ENCODE measurements around the gene PALD1. TPM values are rescaled to one million over a fixed set of nuclear protein-coding genes. Genes with fewer than 3 reads are reported as not detected.
A peak's percentile ranks its signal among the peaks of the same experiment; 100 is the strongest.

PALD1 gene
- total RNA-seq, 6 experiments from 2014 or later, result 0.81 to 2.9 (median 1.3) TPM

DNA sequence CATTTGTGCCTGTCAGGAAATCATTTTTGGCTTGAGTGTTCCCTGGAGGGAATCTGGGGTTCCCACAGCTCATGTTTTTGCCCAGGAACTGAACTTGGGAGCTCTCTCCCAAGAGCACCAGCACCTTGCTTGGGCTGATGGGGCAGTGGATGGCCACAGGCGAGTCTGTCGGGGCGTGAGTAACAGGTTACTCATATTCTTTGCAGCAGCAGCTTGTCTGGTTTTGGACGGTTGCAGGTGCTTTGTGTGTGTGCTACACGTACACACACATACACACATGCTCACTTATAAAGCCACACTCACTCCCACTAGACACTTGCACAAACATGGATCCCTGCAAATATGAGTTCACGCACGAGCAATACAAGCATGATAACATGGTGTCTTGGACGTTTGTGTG is 2.9 kb upstream of the PALD1 start:
- WGBS (ENCODE audit: insufficient coverage, low coverage, low lambda C conversion rate, missing lambda C conversion rate), result 77% methylated on average over 6 of the region's 8 CpGs
- peaks cover 0 to 12% (median 0%) of the 10 kb centered on the region in 4 donors for H3K4me1 ChIP-seq
- no peak for ATAC-seq
- TF ChIP-seq, protein P1, sequence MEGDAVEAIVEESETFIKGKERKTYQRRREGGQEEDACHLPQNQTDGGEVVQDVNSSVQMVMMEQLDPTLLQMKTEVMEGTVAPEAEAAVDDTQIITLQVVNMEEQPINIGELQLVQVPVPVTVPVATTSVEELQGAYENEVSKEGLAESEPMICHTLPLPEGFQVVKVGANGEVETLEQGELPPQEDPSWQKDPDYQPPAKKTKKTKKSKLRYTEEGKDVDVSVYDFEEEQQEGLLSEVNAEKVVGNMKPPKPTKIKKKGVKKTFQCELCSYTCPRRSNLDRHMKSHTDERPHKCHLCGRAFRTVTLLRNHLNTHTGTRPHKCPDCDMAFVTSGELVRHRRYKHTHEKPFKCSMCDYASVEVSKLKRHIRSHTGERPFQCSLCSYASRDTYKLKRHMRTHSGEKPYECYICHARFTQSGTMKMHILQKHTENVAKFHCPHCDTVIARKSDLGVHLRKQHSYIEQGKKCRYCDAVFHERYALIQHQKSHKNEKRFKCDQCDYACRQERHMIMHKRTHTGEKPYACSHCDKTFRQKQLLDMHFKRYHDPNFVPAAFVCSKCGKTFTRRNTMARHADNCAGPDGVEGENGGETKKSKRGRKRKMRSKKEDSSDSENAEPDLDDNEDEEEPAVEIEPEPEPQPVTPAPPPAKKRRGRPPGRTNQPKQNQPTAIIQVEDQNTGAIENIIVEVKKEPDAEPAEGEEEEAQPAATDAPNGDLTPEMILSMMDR (IDR thresholded peaks at IDR 0.05), result no peak
- no peak for TF ChIP-seq POLR2A (IDR thresholded peaks at IDR 0.05)
- intact Hi-C loops (cut with DNase I), result no loop called here
- no peak overlapping the region for H3K27ac ChIP-seq
- H3K4me3 ChIP-seq, result no peak overlapping the region
- H3K36me3 ChIP-seq, result no peaks in the 10 kb centered on the region
- no peaks in the 10 kb centered on the region for H3K9me3 ChIP-seq
- no peak for DNase-seq
- no peaks in the 10 kb centered on the region for H3K27me3 ChIP-seq

GRCh38 chr10:70476249-70477035 is 2.1 kb upstream of the PALD1 start:
- WGBS (ENCODE audit: insufficient coverage, low coverage, low lambda C conversion rate, missing lambda C conversion rate), result 43% methylated on average over 5 of the region's 7 CpGs
- TF ChIP-seq POLR2A (IDR thresholded peaks at IDR 0.05), result no peak
- TF ChIP-seq, protein P1 (IDR thresholded peaks at IDR 0.05), result no peak

GRCh38 chr10:70477661-70478162 is 855 bp upstream of the PALD1 start:
- Histone ChIP-seq H3K27ac (no peak overlapping the region), H3K4me1 (peaks cover 0 to 12% (median 0%) of the 10 kb centered on the region in 4 donors)
- intact Hi-C loops (cut with DNase I), result no loop called here

More at GRCh38 chr10:70476249-70477035, 2.1 kb upstream of the PALD1 start:
- H3K9me3 ChIP-seq, result no peaks in the 10 kb centered on the region
- no peak for ATAC-seq
- H3K4me3 ChIP-seq, result no peak overlapping the region
- no peaks in the 10 kb centered on the region for H3K27me3 ChIP-seq
- H3K4me1 ChIP-seq, result peaks cover 0 to 12% (median 0%) of the 10 kb centered on the region in 4 donors
- intact Hi-C loops (cut with DNase I), result no loop called here
- H3K36me3 ChIP-seq, result no peaks in the 10 kb centered on the region
- H3K27ac ChIP-seq, result no peak overlapping the region
- no peak for DNase-seq

GRCh38 chr10:70479165-70479581 is 606 bp downstream of the PALD1 start:
- no peak for ATAC-seq
- Histone ChIP-seq H3K4me1 (peaks cover 0 to 12% (median 0%) of the 10 kb centered on the region in 4 donors), H3K36me3 (no peaks in the 10 kb centered on the region), H3K9me3 (no peaks in the 10 kb centered on the region), H3K27ac (peak overlapping the region in 2 of 3 donors; percentile 40 to 51), H3K4me3 (peak overlapping the region; percentile 38 to 51 (median 41)), H3K27me3 (no peaks in the 10 kb centered on the region)
- intact Hi-C loops (cut with DNase I), result no loop called here
- DNase-seq, result no peak
- TF ChIP-seq POLR2A (IDR thresholded peaks at IDR 0.05), result no peak
- TF ChIP-seq, protein P1 (IDR thresholded peaks at IDR 0.05), result no peak
- WGBS (ENCODE audit: insufficient coverage, low coverage, low lambda C conversion rate, missing lambda C conversion rate), result 48% methylated on average over 6 of the region's 11 CpGs

More at GRCh38 chr10:70477661-70478162, 855 bp upstream of the PALD1 start:
- no peaks in the 10 kb centered on the region for H3K27me3 ChIP-seq
- no peaks in the 10 kb centered on the region for H3K9me3 ChIP-seq
- 15% methylated on average over 9 of the region's 27 CpGs for WGBS (ENCODE audit: insufficient coverage, low coverage, low lambda C conversion rate, missing lambda C conversion rate)
- TF ChIP-seq POLR2A (IDR thresholded peaks at IDR 0.05), result no peak
- TF ChIP-seq, protein P1 (IDR thresholded peaks at IDR 0.05), result no peak
- H3K4me3 ChIP-seq, result peak overlapping the region; percentile 38 to 51 (median 41)
- DNase-seq (peak in 1 of 3 donors; percentile 40), ATAC-seq (peak in 3 of 4 donors; percentile 9 to 31 (median 22))
- no peaks in the 10 kb centered on the region for H3K36me3 ChIP-seq

Measured in right lobe of liver (tissue), 6 donors.